Activated CD4-positive, alpha-beta T cell treated with anti-CD3 and anti-CD28 coated beads, Interleukin-2, amount 10 ng/mL, durations not matched to agents 7 days and 5 days (primary cell): Measurements from ENCODE around the gene HPRT1. TPM values are rescaled to one million over a fixed set of nuclear protein-coding genes. Genes with fewer than 3 reads are reported as not detected.

ENCODE experiments used
- CTCF ChIA-PET: fragments of 350-600 bp; sonication (Branson Sonifier 250); formaldehyde crosslinking; loops from one replicate; lab custom pipeline; 2021; ENCODE audit warnings: antibody characterized with exemption; lab: Charles Lee
- POLR2A ChIA-PET: fragments of 350-600 bp; sonication (Branson Sonifier 250); formaldehyde crosslinking; loops from one replicate; lab custom pipeline; 2021; ENCODE audit warnings: antibody characterized with exemption; lab: Charles Lee
- DNase-seq: peaks from one replicate; pipeline ENCODE4 v3.0.0-alpha.2; 2020
- H3K27ac Mint-ChIP-seq: one replicate; pipeline ENCODE4 v1.8.0; 2021; ENCODE audit warnings: mild to moderate bottlenecking, moderate library complexity, mixed read lengths
- H3K27me3 Mint-ChIP-seq: one replicate; pipeline ENCODE4 v1.8.0; 2021; ENCODE audit warnings: mixed read lengths
- H3K36me3 Mint-ChIP-seq: one replicate; pipeline ENCODE4 v1.8.0; 2021; ENCODE audit warnings: low read depth, mixed read lengths
- H3K4me1 Mint-ChIP-seq: one replicate; pipeline ENCODE4 v1.8.0; 2021; ENCODE audit warnings: mixed read lengths
- H3K4me3 Mint-ChIP-seq: one replicate; pipeline ENCODE4 v1.8.0; 2021; ENCODE audit warnings: mild to moderate bottlenecking, moderate library complexity, mixed read lengths
- H3K9me3 Mint-ChIP-seq: one replicate; pipeline ENCODE4 v1.8.0; 2021; ENCODE audit warnings: mixed read lengths
- total RNA-seq, 2 experiments: library from RNA; stranded (reverse); gene quantifications; one replicate each; pipeline ENCODE4 v1.2.3, GENCODE V29; 2021

The HPRT1 gene
- total RNA-seq, 2 experiments from 2014 or later = 77.4 to 77.8 TPM

GRCh38 chrX:134481339-134481738 is 21.4 kb downstream of the HPRT1 start:
- no peak overlapping the region for H3K4me3 Mint-ChIP-seq
- H3K36me3 Mint-ChIP-seq = peaks cover 5% of the 10 kb centered on the region
- no peak for DNase-seq
- CTCF ChIA-PET = no interaction called here
- H3K27me3 Mint-ChIP-seq = no peaks in the 10 kb centered on the region
- H3K4me1 Mint-ChIP-seq = peaks cover 2% of the 10 kb centered on the region
- H3K9me3 Mint-ChIP-seq = no peaks in the 10 kb centered on the region
- POLR2A ChIA-PET = no interaction called here
- no peak overlapping the region for H3K27ac Mint-ChIP-seq

GRCh38 chrX:134482371-134482770 is 22.4 kb downstream of the HPRT1 start:
- Mint-ChIP-seq H3K36me3 (peaks cover 4% of the 10 kb centered on the region), H3K27ac (no peak overlapping the region), H3K27me3 (no peaks in the 10 kb centered on the region), H3K4me3 (no peak overlapping the region), H3K4me1 (peaks cover 2% of the 10 kb centered on the region), H3K9me3 (no peaks in the 10 kb centered on the region)
- POLR2A ChIA-PET = no interaction called here
- DNase-seq = no peak
- CTCF ChIA-PET = no interaction called here

GRCh38 chrX:134484039-134484438 is 24.1 kb downstream of the HPRT1 start:
- peaks cover 2% of the 10 kb centered on the region for H3K36me3 Mint-ChIP-seq
- peak; percentile 12 for DNase-seq
- H3K27ac Mint-ChIP-seq = no peak overlapping the region
- no peaks in the 10 kb centered on the region for H3K27me3 Mint-ChIP-seq
- CTCF ChIA-PET = interaction anchor here (0.6 to 1.4 kb wide), 4 partner anchors 9 to 298 kb away, joined by 3 to 4 read pairs (median 4); no protein-coding TSS in a partner anchor
- POLR2A ChIA-PET = interaction anchor here (1.2 kb wide), 1 partner anchor 23 kb away, joined by 3 read pairs; no protein-coding TSS in a partner anchor
- H3K4me3 Mint-ChIP-seq = no peak overlapping the region
- peaks cover 2% of the 10 kb centered on the region for H3K4me1 Mint-ChIP-seq
- H3K9me3 Mint-ChIP-seq = no peaks in the 10 kb centered on the region

GRCh38 chrX:134501941-134502340 is 42.0 kb downstream of the HPRT1 start:
- no peak overlapping the region for H3K27ac Mint-ChIP-seq
- H3K4me3 Mint-ChIP-seq = no peak overlapping the region
- no peak for DNase-seq
- H3K36me3 Mint-ChIP-seq = peaks cover 15% of the 10 kb centered on the region
- ChIA-PET POLR2A (no interaction called here), CTCF (no interaction called here)
- H3K9me3 Mint-ChIP-seq = no peaks in the 10 kb centered on the region
- no peaks in the 10 kb centered on the region for H3K27me3 Mint-ChIP-seq
- H3K4me1 Mint-ChIP-seq = no peaks in the 10 kb centered on the region

GRCh38 chrX:134502686-134503085 is 42.7 kb downstream of the HPRT1 start:
- H3K27ac Mint-ChIP-seq = no peak overlapping the region
- DNase-seq = no peak
- no peaks in the 10 kb centered on the region for H3K27me3 Mint-ChIP-seq
- H3K9me3 Mint-ChIP-seq = no peaks in the 10 kb centered on the region
- no peak overlapping the region for H3K4me3 Mint-ChIP-seq
- H3K36me3 Mint-ChIP-seq = peaks cover 15% of the 10 kb centered on the region
- CTCF ChIA-PET = interaction anchor here (0.6 kb wide), 1 partner anchor 25 kb away, joined by 4 read pairs; no protein-coding TSS in a partner anchor
- POLR2A ChIA-PET = no interaction called here
- no peaks in the 10 kb centered on the region for H3K4me1 Mint-ChIP-seq

- Mint-ChIP-seq H3K4me1 (no peaks in the 10 kb centered on the region), H3K27me3 (no peaks in the 10 kb centered on the region), H3K9me3 (no peaks in the 10 kb centered on the region), H3K27ac (no peak overlapping the region), H3K4me3 (no peak overlapping the region), H3K36me3 (peaks cover 4% of the 10 kb centered on the region)
- CTCF ChIA-PET = interaction anchor here (0.6 kb wide), 1 partner anchor 79 kb away, joined by 3 read pairs; no protein-coding TSS in a partner anchor
- POLR2A ChIA-PET = no interaction called here
- DNase-seq = no peak
Measured at GRCh38 chrX:134512566-134512965, 52.6 kb downstream of the HPRT1 start.

GRCh38 chrX:134513091-134513490 is 53.1 kb downstream of the HPRT1 start:
- no peak for DNase-seq
- H3K9me3 Mint-ChIP-seq = no peaks in the 10 kb centered on the region
- CTCF ChIA-PET = interaction anchor here (0.6 to 1.1 kb wide), 2 partner anchors 10 to 80 kb away, joined by 3 read pairs; no protein-coding TSS in a partner anchor
- POLR2A ChIA-PET = no interaction called here
- H3K27me3 Mint-ChIP-seq = no peaks in the 10 kb centered on the region
- no peak overlapping the region for H3K4me3 Mint-ChIP-seq
- no peaks in the 10 kb centered on the region for H3K4me1 Mint-ChIP-seq
- no peak overlapping the region for H3K27ac Mint-ChIP-seq
- H3K36me3 Mint-ChIP-seq = peaks cover 4% of the 10 kb centered on the region

GRCh38 chrX:134520860-134521390 is 61.0 kb downstream of the HPRT1 start:
- ChIA-PET CTCF (interaction anchor here (1.0 to 1.1 kb wide), 2 partner anchors 16 to 50 kb away, joined by 3 to 4 read pairs; no protein-coding TSS in a partner anchor), POLR2A (interaction anchor here (0.6 kb wide), 1 partner anchor 143 kb away, joined by 6 read pairs; no protein-coding TSS in a partner anchor)
- H3K9me3 Mint-ChIP-seq = no peaks in the 10 kb centered on the region
- H3K27ac Mint-ChIP-seq = no peak overlapping the region
- H3K36me3 Mint-ChIP-seq = no peaks in the 10 kb centered on the region
- H3K27me3 Mint-ChIP-seq = no peaks in the 10 kb centered on the region
- peaks cover 7% of the 10 kb centered on the region for H3K4me1 Mint-ChIP-seq
- no peak overlapping the region for H3K4me3 Mint-ChIP-seq
- DNase-seq = peak; percentile 15

GRCh38 chrX:134524181-134524580 is 64.2 kb downstream of the HPRT1 start:
- ChIA-PET CTCF (no interaction called here), POLR2A (no interaction called here)
- Mint-ChIP-seq H3K4me1 (peaks cover 11% of the 10 kb centered on the region), H3K27me3 (no peaks in the 10 kb centered on the region), H3K27ac (no peak overlapping the region), H3K9me3 (no peaks in the 10 kb centered on the region), H3K4me3 (no peak overlapping the region), H3K36me3 (no peaks in the 10 kb centered on the region)
- no peak for DNase-seq

GRCh38 chrX:134525086-134525792 is 65.3 kb downstream of the HPRT1 start:
- POLR2A ChIA-PET = no interaction called here
- peaks cover 11% of the 10 kb centered on the region for H3K4me1 Mint-ChIP-seq
- H3K9me3 Mint-ChIP-seq = no peaks in the 10 kb centered on the region
- H3K36me3 Mint-ChIP-seq = no peaks in the 10 kb centered on the region
- H3K27me3 Mint-ChIP-seq = no peaks in the 10 kb centered on the region
- H3K4me3 Mint-ChIP-seq = no peak overlapping the region
- no peak overlapping the region for H3K27ac Mint-ChIP-seq
- DNase-seq = no peak
- CTCF ChIA-PET = no interaction called here

GRCh38 chrX:134526399-134526798 is 66.4 kb downstream of the HPRT1 start:
- Mint-ChIP-seq H3K27ac (no peak overlapping the region), H3K4me3 (no peak overlapping the region), H3K36me3 (no peaks in the 10 kb centered on the region), H3K27me3 (no peaks in the 10 kb centered on the region), H3K9me3 (no peaks in the 10 kb centered on the region), H3K4me1 (peaks cover 11% of the 10 kb centered on the region)
- ChIA-PET CTCF (no interaction called here), POLR2A (no interaction called here)
- DNase-seq = no peak

- H3K27me3 Mint-ChIP-seq = no peaks in the 10 kb centered on the region
- no peaks in the 10 kb centered on the region for H3K36me3 Mint-ChIP-seq
- peaks cover 5% of the 10 kb centered on the region for H3K4me1 Mint-ChIP-seq
- H3K9me3 Mint-ChIP-seq = no peaks in the 10 kb centered on the region
- peak overlapping the region; percentile 16 for H3K27ac Mint-ChIP-seq
- ChIA-PET CTCF (no interaction called here), POLR2A (no interaction called here)
- no peak overlapping the region for H3K4me3 Mint-ChIP-seq
- no peak for DNase-seq
Measured at GRCh38 chrX:134528960-134529359, 69.0 kb downstream of the HPRT1 start.

GRCh38 chrX:134529481-134529880 is 69.5 kb downstream of the HPRT1 start:
- Mint-ChIP-seq H3K9me3 (no peaks in the 10 kb centered on the region), H3K27ac (no peak overlapping the region), H3K27me3 (no peaks in the 10 kb centered on the region), H3K4me1 (peaks cover 5% of the 10 kb centered on the region), H3K36me3 (no peaks in the 10 kb centered on the region), H3K4me3 (no peak overlapping the region)
- CTCF ChIA-PET = no interaction called here
- DNase-seq = no peak
- POLR2A ChIA-PET = no interaction called here
